Neuronal stem cell (in vitro differentiated cells): ENCODE results near the gene CTRB1.
A peak's percentile ranks its signal among the peaks of the same experiment; 100 is the strongest.

Source experiments
- DNase-seq: peaks from one replicate; pipeline ENCODE4 v3.0.0-alpha.2; 2013; ENCODE audit warnings: low spot score
- H2AFZ ChIP-seq: one replicate; pipeline ENCODE4 v1.6.1; 2013; ENCODE audit warnings: mild to moderate bottlenecking, low read length, inconsistent platforms
- H2AK5ac ChIP-seq: 2 replicates; pipeline ENCODE4 v1.6.1; 2013; ENCODE audit warnings: low read depth, mild to moderate bottlenecking, inconsistent platforms, low read length, moderate library complexity, mixed read lengths
- H2BK120ac ChIP-seq: 2 replicates; pipeline ENCODE4 v1.6.1; 2013; ENCODE audit warnings: low read depth, mild to moderate bottlenecking, inconsistent platforms, low read length, moderate library complexity, mixed read lengths
- H2BK12ac ChIP-seq: one replicate; pipeline ENCODE4 v1.6.1; 2013; ENCODE audit warnings: low read length, inconsistent platforms
- H2BK15ac ChIP-seq: 2 replicates; pipeline ENCODE4 v1.6.1; 2013; ENCODE audit warnings: mild to moderate bottlenecking, low read length, inconsistent platforms, mixed read lengths
- H2BK5ac ChIP-seq: one replicate; pipeline ENCODE4 v1.6.1; 2013; ENCODE audit warnings: inconsistent platforms, mild to moderate bottlenecking, low read length, moderate library complexity
- H3K14ac ChIP-seq: one replicate; pipeline ENCODE4 v1.6.1; 2013; ENCODE audit warnings: low read length, inconsistent platforms
- H3K18ac ChIP-seq: 2 replicates; pipeline ENCODE4 v1.6.1; 2013; ENCODE audit warnings: low read length, inconsistent platforms
- H3K23ac ChIP-seq: 2 replicates; pipeline ENCODE4 v1.6.1; 2013; ENCODE audit warnings: low read depth, mild to moderate bottlenecking, mixed read lengths, low read length, inconsistent platforms; ENCODE audit not compliant: poor library complexity
- H3K27ac ChIP-seq: replicated peaks from 3 replicates; pipeline ENCODE4 v1.5.1; 2013; ENCODE audit warnings: low read length, inconsistent platforms
- H3K27me3 ChIP-seq, 3 experiments: 2 replicates each; pipeline ENCODE4 v1.6.1; 2013; ENCODE audit warnings: low read length in 3 of 3, mild to moderate bottlenecking in 2 of 3, inconsistent platforms in 1 of 3, low read depth in 1 of 3, mixed read lengths in 1 of 3, moderate library complexity in 1 of 3; ENCODE audit not compliant: control insufficient read depth in 3 of 3, insufficient read depth in 3 of 3
- H3K36me3 ChIP-seq, 2 donors: replicated peaks in 1 of 2; 2 replicates each; pipeline ENCODE4 v1.6.1; 2013; ENCODE audit warnings: low read length in 2 of 2; ENCODE audit not compliant: control insufficient read depth in 2 of 2, insufficient read depth in 2 of 2
- H3K4ac ChIP-seq: 2 replicates; pipeline ENCODE4 v1.6.1; 2013; ENCODE audit warnings: inconsistent platforms, mild to moderate bottlenecking, low read length, moderate library complexity
- H3K4me1 ChIP-seq, 2 donors: 1 replicate in 1 of 2; 2 replicates in 1 of 2; pipeline ENCODE4 v1.6.1; 2013; ENCODE audit warnings: low read length in 2 of 2, low read depth in 1 of 2; ENCODE audit not compliant: control insufficient read depth in 2 of 2, insufficient read depth in 1 of 2
- H3K4me2 ChIP-seq: one replicate; pipeline ENCODE4 v1.6.1; 2013; ENCODE audit warnings: mild to moderate bottlenecking, low read length, inconsistent platforms; ENCODE audit not compliant: insufficient read depth, poor library complexity, severe bottlenecking
- H3K4me3 ChIP-seq, 2 donors: 2 replicates each; pipeline ENCODE4 v1.5.1; 2013; ENCODE audit warnings: low read length in 2 of 2, mild to moderate bottlenecking in 2 of 2, inconsistent platforms in 1 of 2, moderate library complexity in 1 of 2
- H3K79me1 ChIP-seq: one replicate; pipeline ENCODE4 v1.6.1; 2013; ENCODE audit warnings: low read depth, mild to moderate bottlenecking, inconsistent platforms, low read length, moderate library complexity
- H3K9ac ChIP-seq: one replicate; pipeline ENCODE4 v1.6.1; 2013; ENCODE audit warnings: mild to moderate bottlenecking, low read depth, low read length, inconsistent platforms; ENCODE audit not compliant: poor library complexity
- H3K9me3 ChIP-seq, 2 donors: replicated peaks in 1 of 2; 2 replicates each; pipeline versions ENCODE3 to v1.6.1; 2013; ENCODE audit warnings: low read length in 2 of 2, mild to moderate bottlenecking in 2 of 2, inconsistent platforms in 1 of 2, low read depth in 1 of 2, mixed read lengths in 1 of 2, moderate library complexity in 1 of 2; ENCODE audit not compliant: control insufficient read depth in 2 of 2, insufficient read depth in 1 of 2
- H4K8ac ChIP-seq: one replicate; pipeline ENCODE4 v1.6.1; 2013; ENCODE audit warnings: low read depth, mild to moderate bottlenecking, inconsistent platforms, low read length, moderate library complexity
- H4K91ac ChIP-seq: one replicate; pipeline ENCODE4 v1.6.1; 2013; ENCODE audit warnings: low read length, low read depth, mild to moderate bottlenecking, inconsistent platforms; ENCODE audit not compliant: poor library complexity
- WGBS, 2 donors: extraction: QIAGEN DNeasy Blood & Tissue Kit; methylation state at CpG; one replicate each; pipeline ENCODE4 v1.1.7; 2013; ENCODE audit warnings: missing lambda C conversion rate in 2 of 2, mixed read lengths in 1 of 2; ENCODE audit not compliant: insufficient read length in 2 of 2, insufficient replicate concordance in 1 of 2; ENCODE audit errors: extremely low coverage in 2 of 2; 5-methylcytosine and 5-hydroxymethylcytosine counted together

Gene CTRB1

GRCh38 chr16:75189638-75190245, 29.0 kb upstream of the CTRB1 start:
- Histone ChIP-seq H3K4me1 (no peaks in the 10 kb centered on the region), H2AFZ (no peak overlapping the region), H4K91ac (no peak overlapping the region), H3K23ac (peak overlapping the region; percentile 37), H3K36me3 (no peaks in the 10 kb centered on the region), H3K4ac (no peak overlapping the region), H2AK5ac (no peak overlapping the region), H2BK5ac (no peak overlapping the region), H3K4me3 (no peak overlapping the region), H2BK120ac (no peak overlapping the region), H2BK12ac (no peak overlapping the region), H3K79me1 (no peaks in the 10 kb centered on the region), H3K27me3 (peaks cover 0 to 4% (median 0%) of the 10 kb centered on the region in 3 experiments), H3K9me3 (peaks cover 0 to 2% of the 10 kb centered on the region in 2 donors), H3K27ac (no peak overlapping the region), H4K8ac (peak overlapping the region; percentile 23), H3K18ac (no peak overlapping the region), H3K4me2 (no peak overlapping the region), H2BK15ac (no peak overlapping the region), H3K9ac (no peak overlapping the region), H3K14ac (no peak overlapping the region)
- no peak for DNase-seq
- no CpG with 5 or more reads among the region's 8 CpGs for WGBS, 2 donors

- no peak overlapping the region for H2AK5ac ChIP-seq
- H3K79me1 ChIP-seq: no peaks in the 10 kb centered on the region
- H2AFZ ChIP-seq: no peak overlapping the region
- H3K4me3 ChIP-seq: no peak overlapping the region
- no peak overlapping the region for H2BK12ac ChIP-seq
- no peak overlapping the region for H3K4ac ChIP-seq
- no peak overlapping the region for H3K18ac ChIP-seq
- no peak overlapping the region for H4K8ac ChIP-seq
- peaks cover 0 to 5% of the 10 kb centered on the region in 2 donors for H3K9me3 ChIP-seq
- no peaks in the 10 kb centered on the region for H3K4me1 ChIP-seq
- peaks cover 0 to 6% (median 0%) of the 10 kb centered on the region in 3 experiments for H3K27me3 ChIP-seq
- H2BK5ac ChIP-seq: no peak overlapping the region
- no peak overlapping the region for H3K27ac ChIP-seq
- H3K4me2 ChIP-seq: no peak overlapping the region
- H2BK120ac ChIP-seq: no peak overlapping the region
- H2BK15ac ChIP-seq: no peak overlapping the region
- H3K36me3 ChIP-seq: no peaks in the 10 kb centered on the region
- H4K91ac ChIP-seq: no peak overlapping the region
- H3K9ac ChIP-seq: no peak overlapping the region
- no CpG with 5 or more reads among the region's 21 CpGs for WGBS, 2 donors
- H3K23ac ChIP-seq: no peak overlapping the region
- DNase-seq: no peak
- no peak overlapping the region for H3K14ac ChIP-seq
These were observed 26.1 kb upstream of the CTRB1 start for GRCh38 chr16:75192606-75193264.

- Histone ChIP-seq H2BK5ac (no peak overlapping the region), H3K27ac (no peak overlapping the region), H3K79me1 (no peaks in the 10 kb centered on the region), H4K91ac (no peak overlapping the region), H2BK15ac (no peak overlapping the region), H3K4me1 (no peaks in the 10 kb centered on the region), H3K4ac (no peak overlapping the region), H2BK12ac (no peak overlapping the region), H3K9ac (no peak overlapping the region), H3K18ac (no peak overlapping the region), H3K36me3 (no peaks in the 10 kb centered on the region), H2AK5ac (no peak overlapping the region), H3K23ac (no peak overlapping the region), H2AFZ (no peak overlapping the region), H2BK120ac (no peak overlapping the region), H3K4me3 (no peak overlapping the region), H4K8ac (no peak overlapping the region), H3K27me3 (peaks cover 0 to 6% (median 0%) of the 10 kb centered on the region in 3 experiments), H3K14ac (no peak overlapping the region), H3K9me3 (peaks cover 0 to 5% of the 10 kb centered on the region in 2 donors), H3K4me2 (no peak overlapping the region)
- WGBS, 2 donors: no CpG with 5 or more reads among the region's 4 CpGs
- DNase-seq: no peak
These were observed 25.5 kb upstream of the CTRB1 start for GRCh38 chr16:75193265-75193650.

- no peak overlapping the region for H3K9ac ChIP-seq
- H3K27ac ChIP-seq: no peak overlapping the region
- no peaks in the 10 kb centered on the region for H3K4me1 ChIP-seq
- no peaks in the 10 kb centered on the region for H3K36me3 ChIP-seq
- peaks cover 0 to 6% (median 0%) of the 10 kb centered on the region in 3 experiments for H3K27me3 ChIP-seq
- H2BK15ac ChIP-seq: no peak overlapping the region
- no peak for DNase-seq
- no peak overlapping the region for H3K18ac ChIP-seq
- H3K23ac ChIP-seq: no peak overlapping the region
- no peaks in the 10 kb centered on the region for H3K79me1 ChIP-seq
- no peak overlapping the region for H2BK120ac ChIP-seq
- peaks cover 0 to 3% of the 10 kb centered on the region in 2 donors for H3K9me3 ChIP-seq
- no peak overlapping the region for H2AFZ ChIP-seq
- no peak overlapping the region for H2BK5ac ChIP-seq
- H2AK5ac ChIP-seq: no peak overlapping the region
- H3K4ac ChIP-seq: no peak overlapping the region
- no peak overlapping the region for H2BK12ac ChIP-seq
- H3K4me2 ChIP-seq: no peak overlapping the region
- WGBS, 2 donors: no CpG with 5 or more reads among the region's 10 CpGs
- no peak overlapping the region for H3K4me3 ChIP-seq
- H3K14ac ChIP-seq: no peak overlapping the region
- H4K8ac ChIP-seq: no peak overlapping the region
- no peak overlapping the region for H4K91ac ChIP-seq
These were observed 24.9 kb upstream of the CTRB1 start for GRCh38 chr16:75193730-75194444.
